HepG2 (cell line): Measurements from ENCODE around the gene SENP7. TPM values are rescaled to one million over a fixed set of nuclear protein-coding genes. Genes with fewer than 3 reads are reported as not detected.
A peak's percentile ranks its signal among the peaks of the same experiment; 100 is the strongest.
"Not testable (repeated sequence)": the region's sequence is repeated elsewhere in the genome, so short reads cannot be mapped to it uniquely, and the experiment has no call there.

ENCODE experiments used
- ATAC-seq: fragments of 200-7000 bp; cut with Tn5 transposase; 3 replicates; pipeline ENCODE4 v1.9.1; 2020; ENCODE audit warnings: mild to moderate bottlenecking, moderate library complexity
- BruUV-seq: library from RNA; stranded (reverse); fragments of 400-500 nt; replicated peaks from 2 replicates; lab custom pipeline; 2021; lab: Mats Ljungman, UMichigan
- CTCF ChIA-PET: fragments of 300-600 bp; formaldehyde crosslinking; extraction: SDS; loops from one replicate; lab custom pipeline; 2021; ENCODE audit warnings: low total read pairs, inconsistent platforms, low intra/inter-chr PET ratio; lab: Yijun Ruan, JAX
- POLR2A ChIA-PET: fragments of 350-600 bp; sonication (Branson Sonifier 250); formaldehyde crosslinking; loops from one replicate; lab custom pipeline; 2020; ENCODE audit warnings: antibody characterized with exemption, inconsistent platforms; lab: Yijun Ruan, JAX
- DNase-seq: peaks from one replicate; pipeline ENCODE4 v3.0.0-alpha.2; 2015; ENCODE audit warnings: low spot score
- FAIRE-seq: peaks from 3 replicates; lab custom pipeline; 2011; peaks lifted over from hg19 to GRCh38; lab: Jason Lieb, UNC
- H2AFZ ChIP-seq: one replicate; pipeline ENCODE4 v1.6.1; 2011; ENCODE audit warnings: low read length, inconsistent platforms
- H3K27ac ChIP-seq: fragments of 300-600 bp; 3 replicates; pipeline ENCODE4 v1.8.0; 2011; ENCODE audit warnings: mixed run types, mild to moderate bottlenecking, mixed read lengths, low read length, inconsistent platforms; ENCODE audit not compliant: insufficient read depth; ENCODE audit errors: extremely low read length
- H3K27me3 ChIP-seq, 2 experiments: fragments of 200-600 bp in 1 of 2; 2 replicates in 1 of 2; 3 replicates in 1 of 2; pipeline versions ENCODE4 v1.6.0 to v1.8.0; 2011; ENCODE audit warnings: low read length in 2 of 2, mild to moderate bottlenecking in 2 of 2, moderate library complexity in 2 of 2, inconsistent platforms in 1 of 2; ENCODE audit not compliant: insufficient read depth in 2 of 2, control insufficient read depth in 1 of 2
- H3K36me3 ChIP-seq, 2 experiments: fragments of 200-600 bp in 1 of 2; replicated peaks in 1 of 2; 2 replicates in 1 of 2; 3 replicates in 1 of 2; pipeline versions ENCODE4 v1.5.1 to v1.8.0; 2011; ENCODE audit warnings: low read length in 2 of 2, inconsistent platforms in 1 of 2; ENCODE audit not compliant: insufficient read depth in 2 of 2, control insufficient read depth in 1 of 2
- H3K4me1 ChIP-seq: 2 replicates; pipeline ENCODE4 v1.5.1; 2012; ENCODE audit warnings: low read length, inconsistent platforms; ENCODE audit not compliant: insufficient read depth
- H3K4me2 ChIP-seq: 2 replicates; pipeline ENCODE4 v1.6.0; 2011; ENCODE audit warnings: low read depth, low read length, inconsistent platforms
- H3K4me3 ChIP-seq, 3 experiments: fragments of 200-600 bp in 1 of 3; sonication (generic), shearing (Covaris generic) in 1 of 3; replicated peaks in 1 of 3; 2 replicates each; pipeline ENCODE4 v1.5.1; 2011 to 2016; ENCODE audit warnings: low read length in 3 of 3, inconsistent platforms in 2 of 3, low read depth in 2 of 3, mild to moderate bottlenecking in 2 of 3, control low read depth in 1 of 3, mixed read lengths in 1 of 3; ENCODE audit not compliant: insufficient read depth in 1 of 3
- H3K79me2 ChIP-seq: one replicate; pipeline ENCODE4 v1.6.1; 2011; ENCODE audit warnings: low read length, inconsistent platforms; ENCODE audit not compliant: insufficient read depth
- H3K9ac ChIP-seq: 2 replicates; pipeline ENCODE4 v1.6.0; 2011; ENCODE audit warnings: mild to moderate bottlenecking, low read depth, low read length, inconsistent platforms; ENCODE audit not compliant: insufficient read depth
- H3K9me3 ChIP-seq: 2 replicates; pipeline ENCODE4 v1.5.1; 2012; ENCODE audit warnings: mild to moderate bottlenecking, low read length
- H4K20me1 ChIP-seq: 2 replicates; pipeline ENCODE4 v1.6.0; 2011; ENCODE audit warnings: inconsistent platforms, mild to moderate bottlenecking, low read length, moderate library complexity; ENCODE audit not compliant: insufficient read depth
- MAFK ChIP-seq, 2 experiments: IDR thresholded peaks in 1 of 2; conservative IDR thresholded peaks in 1 of 2; 2 replicates each; pipeline ENCODE4 v1.6.1; 2011; ENCODE audit warnings: improper control_type of control experiment in 2 of 2, low read length in 2 of 2
- SNAI1 ChIP-seq: sonication (generic); formaldehyde crosslinking; IDR thresholded peaks from 2 replicates; pipeline ENCODE4 v1.5.0; 2020; ENCODE audit warnings: mild to moderate bottlenecking, missing genetic modification reagents, borderline replicate concordance
- ZNF274 ChIP-seq: sonication (generic); formaldehyde crosslinking; IDR thresholded peaks from 2 replicates; pipeline ENCODE4 v1.5.1; 2020; ENCODE audit warnings: mild to moderate bottlenecking, missing genetic modification reagents
- ZNF484 ChIP-seq: sonication (generic); formaldehyde crosslinking; IDR thresholded peaks from 2 replicates; pipeline ENCODE4 v1.5.1; 2020; ENCODE audit warnings: mild to moderate bottlenecking, low read depth, missing genetic modification reagents, borderline replicate concordance
- WGBS: methylation state at CpG from one replicate; pipeline ENCODE4 v1.1.6; 2017; ENCODE audit warnings: low lambda C conversion rate; 5-methylcytosine and 5-hydroxymethylcytosine counted together
- in situ Hi-C: cut with HindIII; loops from 2 replicates; pipeline ENCODE4 v1.10.0; 2017; ENCODE audit warnings: low pct_unique_long_range_greater_than_20kb; ENCODE audit not compliant: extremely low pct_ligation_motif_present
- intact Hi-C: fragments of 100-400 bp; cut with micrococcal nuclease; formaldehyde crosslinking; loops from one replicate; pipeline ENCODE4 v1.10.0; 2022; ENCODE audit not compliant: unreplicated experiment
- polyA plus RNA-seq, 8 experiments: library from polyadenylated mRNA; depleted of rRNA in 3 of 8; stranded (reverse) in 7 of 8; unstranded in 1 of 8; fragments of >200 nt; fragmentation: Illumina TruSeq in 4 of 8; extraction: Trizol in 4 of 8; gene quantifications; 2 replicates each; pipeline versions ENCODE4 v1.2.1 to v1.2.3, GENCODE V29; 2011 to 2016; ENCODE audit warnings: low read depth in 4 of 8, missing spikeins in 1 of 8, mixed read lengths in 1 of 8; ENCODE audit not compliant: insufficient read depth in 1 of 8
- total RNA-seq, 5 experiments: library from RNA; depleted of rRNA; stranded (reverse); fragments of >200 nt; fragmentation: Illumina TruSeq; extraction: Trizol; gene quantifications; 2 replicates each; pipeline ENCODE4 v1.2.3, GENCODE V29; 2016; ENCODE audit warnings: low read depth in 1 of 5

SENP7 gene
- total and polyA plus RNA-seq, 2 of the 13 experiments (the other 11 are each of a cell fraction or from before 2014, with no cell fraction given) = 9.1 to 10.3 TPM

GRCh38 chr3:101453961-101454360, 59.1 kb downstream of the SENP7 start:
- BruUV-seq = no TSS peak
- no peak overlapping the region for H3K27ac ChIP-seq
- H3K4me1 ChIP-seq = no peaks in the 10 kb centered on the region
- no peaks in the 10 kb centered on the region for H3K27me3 ChIP-seq
- H3K9ac ChIP-seq = no peak overlapping the region
- intact Hi-C loops = no loop called here
- 96% methylated on average over 3 of the region's 3 CpGs for WGBS
- no peak overlapping the region for H2AFZ ChIP-seq
- H3K4me2 ChIP-seq = no peak overlapping the region
- 0 out of 5 replicates have a peak, but pooled peaks cover 0 to 3% of the 10 kb centered on the region in 2 experiments for H3K36me3 ChIP-seq
- H4K20me1 ChIP-seq = no peaks in the 10 kb centered on the region
- in situ Hi-C loops = no loop called here
- ChIA-PET CTCF (no interaction called here), POLR2A (no interaction called here)
- TF ChIP-seq SNAI1 (no peak), ZNF274 (no peak), ZNF484 (CRISPR knock-in tag) (no peak), MAFK (conservative IDR thresholded peaks at IDR 0.05 in 1 of 2, IDR thresholded peaks at IDR 0.05 in 1 of 2; ENCODE audit: low read length in 2 of 2) (peak in 1 of 2 experiments; percentile 33; a peak in 2 of 4 replicates)
- DNase-seq (no peak), FAIRE-seq (no peak), ATAC-seq (no peak)
- no peak overlapping the region for H3K4me3 ChIP-seq
- no peaks in the 10 kb centered on the region for H3K79me2 ChIP-seq
- H3K9me3 ChIP-seq = no peaks in the 10 kb centered on the region

- 97% methylated on average over 15 of the region's 23 CpGs for WGBS
- H3K4me1 ChIP-seq, H3K79me2 ChIP-seq, H3K4me2 ChIP-seq, H3K9ac ChIP-seq, DNase-seq, H3K27ac ChIP-seq, intact Hi-C loops, BruUV-seq, H3K9me3 ChIP-seq, H3K4me3 ChIP-seq, in situ Hi-C loops, ATAC-seq, FAIRE-seq, H3K36me3 ChIP-seq, POLR2A ChIA-PET, CTCF ChIA-PET, H2AFZ ChIP-seq, H3K27me3 ChIP-seq, H4K20me1 ChIP-seq: not testable (repeated sequence)
Observed at GRCh38 chr3:101438641-101439040, 74.4 kb downstream of the SENP7 start.
